Fibroblast of villous mesenchyme (primary cell): Measurements from ENCODE around the gene CCR5AS.
"Not testable (repeated sequence)": the region's sequence is repeated elsewhere in the genome, so short reads cannot be mapped to it uniquely, and the experiment has no call there.

Source experiments
- DNase-seq: peaks from one replicate; pipeline ENCODE4 v3.0.0-alpha.2; 2010; ENCODE audit warnings: low read depth
- H3K4me3 ChIP-seq: 2 replicates; pipeline ENCODE4 v1.5.1; 2011; ENCODE audit warnings: low read depth, mild to moderate bottlenecking, low read length
- TF ChIP-seq, protein P1 (sequence below): IDR thresholded peaks from 2 replicates; pipeline ENCODE4 v1.5.1; 2012; ENCODE audit warnings: low read depth, mild to moderate bottlenecking, low read length; ENCODE audit not compliant: insufficient read depth

CCR5AS gene

DNA sequence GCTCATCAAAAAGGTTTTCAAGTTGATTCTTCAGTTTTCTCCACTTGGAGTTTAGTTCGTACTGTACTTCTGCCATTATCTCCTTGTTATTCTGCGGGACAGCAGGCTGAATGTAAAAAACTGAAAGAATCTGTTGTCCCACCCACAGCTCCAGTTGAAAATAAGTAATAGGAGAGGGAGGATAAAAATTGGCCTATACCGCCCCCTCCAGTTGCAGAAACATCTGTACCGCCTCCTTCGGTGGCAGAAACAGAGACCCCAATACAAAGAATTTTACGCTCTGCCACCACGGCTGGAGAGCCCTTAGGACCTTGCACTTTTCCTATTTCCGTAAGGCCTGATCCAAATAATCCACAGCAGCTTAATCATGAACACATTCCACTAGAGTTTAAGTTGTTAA is 20.5 kb upstream of the CCR5AS start:
- TF ChIP-seq, protein P1, sequence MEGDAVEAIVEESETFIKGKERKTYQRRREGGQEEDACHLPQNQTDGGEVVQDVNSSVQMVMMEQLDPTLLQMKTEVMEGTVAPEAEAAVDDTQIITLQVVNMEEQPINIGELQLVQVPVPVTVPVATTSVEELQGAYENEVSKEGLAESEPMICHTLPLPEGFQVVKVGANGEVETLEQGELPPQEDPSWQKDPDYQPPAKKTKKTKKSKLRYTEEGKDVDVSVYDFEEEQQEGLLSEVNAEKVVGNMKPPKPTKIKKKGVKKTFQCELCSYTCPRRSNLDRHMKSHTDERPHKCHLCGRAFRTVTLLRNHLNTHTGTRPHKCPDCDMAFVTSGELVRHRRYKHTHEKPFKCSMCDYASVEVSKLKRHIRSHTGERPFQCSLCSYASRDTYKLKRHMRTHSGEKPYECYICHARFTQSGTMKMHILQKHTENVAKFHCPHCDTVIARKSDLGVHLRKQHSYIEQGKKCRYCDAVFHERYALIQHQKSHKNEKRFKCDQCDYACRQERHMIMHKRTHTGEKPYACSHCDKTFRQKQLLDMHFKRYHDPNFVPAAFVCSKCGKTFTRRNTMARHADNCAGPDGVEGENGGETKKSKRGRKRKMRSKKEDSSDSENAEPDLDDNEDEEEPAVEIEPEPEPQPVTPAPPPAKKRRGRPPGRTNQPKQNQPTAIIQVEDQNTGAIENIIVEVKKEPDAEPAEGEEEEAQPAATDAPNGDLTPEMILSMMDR: peak; percentile 15
- not testable (repeated sequence) for DNase-seq, H3K4me3 ChIP-seq

DNA sequence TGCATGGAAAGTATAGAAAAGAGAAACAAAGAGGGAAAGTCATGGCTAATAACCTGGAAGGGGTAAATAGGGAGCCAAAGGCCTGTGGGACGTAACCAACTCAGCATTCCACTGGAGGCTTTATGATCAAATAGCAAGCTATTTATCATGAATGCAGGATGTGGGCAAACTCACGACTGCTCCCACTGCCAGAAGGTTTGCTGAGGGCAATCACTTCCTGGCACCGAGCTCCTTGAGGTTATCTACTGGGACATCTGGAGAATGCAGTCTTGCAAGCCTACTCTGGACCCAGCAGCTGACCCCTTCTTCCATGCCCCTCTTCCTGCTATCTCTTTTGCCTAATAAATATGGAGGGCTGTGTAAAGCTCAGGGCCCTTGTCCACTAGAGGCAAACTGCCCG is 19.6 kb upstream of the CCR5AS start:
- H3K4me3 ChIP-seq, DNase-seq: not testable (repeated sequence)

DNA sequence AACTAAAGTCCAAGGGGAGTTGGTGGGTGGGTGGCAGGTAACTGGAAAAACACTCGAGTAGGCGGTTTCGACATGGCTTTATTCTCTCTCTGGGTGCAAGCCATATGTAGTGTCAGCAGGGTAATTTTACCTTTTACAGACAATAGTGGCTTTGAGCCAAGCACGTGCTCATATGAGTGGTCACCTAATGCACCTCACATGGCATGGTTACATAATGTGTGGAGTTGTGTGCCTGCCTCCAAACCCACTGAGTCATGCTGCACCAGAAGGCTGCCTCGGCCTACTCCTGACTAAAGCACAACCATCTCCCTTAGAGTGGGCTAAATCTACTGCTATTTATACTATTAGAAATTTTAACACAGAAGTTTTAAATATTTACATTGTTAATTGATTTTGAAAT is 16.7 kb upstream of the CCR5AS start:
- TF ChIP-seq, protein P1: no peak
- DNase-seq: no peak

DNA sequence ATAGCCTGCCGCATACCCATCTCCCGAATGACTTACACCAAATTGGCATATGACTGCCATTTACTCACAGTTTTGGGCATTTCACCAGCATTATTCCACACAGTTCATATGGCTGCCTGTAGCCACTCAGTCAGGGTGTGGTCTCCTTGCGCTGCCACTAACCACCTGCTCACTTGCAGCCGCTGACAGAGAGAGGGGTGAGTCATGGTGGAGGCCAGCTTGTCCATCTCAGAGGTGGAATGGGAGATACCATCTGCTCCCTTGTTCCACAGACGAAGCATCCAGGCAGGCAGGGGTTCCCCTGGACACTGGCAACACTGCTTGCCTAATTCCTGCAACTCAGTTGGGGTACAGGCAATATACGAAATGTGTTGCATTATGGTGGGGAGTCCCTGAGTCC is 15.8 kb upstream of the CCR5AS start:
- no peak overlapping the region for H3K4me3 ChIP-seq
- no peak for DNase-seq
- TF ChIP-seq, protein P1: no peak

More for the DNA sequence above, 16.7 kb upstream of the CCR5AS start:
- no peak overlapping the region for H3K4me3 ChIP-seq

DNA sequence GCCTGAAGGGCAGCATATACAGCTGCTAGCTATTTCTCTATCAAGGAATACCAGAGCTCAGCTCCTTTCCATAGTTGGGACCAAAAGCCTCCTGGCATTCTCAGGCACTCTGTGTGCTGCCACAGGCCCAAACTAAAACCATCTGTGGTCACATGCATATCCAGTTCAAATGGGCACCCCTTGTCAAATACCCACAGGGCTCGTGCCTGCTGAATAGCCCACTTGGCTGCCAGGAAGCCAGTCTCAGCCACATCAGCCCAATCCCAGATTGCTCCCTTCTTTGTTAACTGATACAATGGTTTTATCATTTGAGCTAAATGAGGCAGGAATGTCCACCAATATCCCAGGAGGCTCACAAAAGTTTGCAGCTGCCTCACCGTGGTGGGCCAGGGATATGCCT is 14.1 kb upstream of the CCR5AS start:
- TF ChIP-seq, protein P1: no peak
- H3K4me3 ChIP-seq: no peak overlapping the region
- DNase-seq: no peak

DNA sequence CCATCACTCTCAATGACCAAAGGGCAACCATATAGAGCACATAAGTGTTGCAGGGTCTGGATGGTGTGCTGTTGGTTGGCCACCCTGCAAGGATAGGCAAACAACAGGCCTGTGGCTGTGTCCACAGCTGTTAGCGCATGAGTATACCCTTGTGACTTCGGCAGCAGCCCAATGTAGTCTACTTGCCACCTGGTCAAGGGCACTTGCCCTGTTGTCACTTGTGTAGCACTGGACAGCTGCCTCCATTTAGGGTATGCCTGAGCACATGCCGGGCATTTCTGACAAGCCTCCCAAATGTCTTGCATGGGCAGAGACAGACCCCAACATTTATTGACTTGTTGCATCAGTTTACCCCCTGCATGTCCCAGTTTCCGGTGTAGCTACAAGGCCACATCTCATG is 12.9 kb upstream of the CCR5AS start:
- no peak overlapping the region for H3K4me3 ChIP-seq
- DNase-seq: no peak
- TF ChIP-seq, protein P1: no peak

DNA sequence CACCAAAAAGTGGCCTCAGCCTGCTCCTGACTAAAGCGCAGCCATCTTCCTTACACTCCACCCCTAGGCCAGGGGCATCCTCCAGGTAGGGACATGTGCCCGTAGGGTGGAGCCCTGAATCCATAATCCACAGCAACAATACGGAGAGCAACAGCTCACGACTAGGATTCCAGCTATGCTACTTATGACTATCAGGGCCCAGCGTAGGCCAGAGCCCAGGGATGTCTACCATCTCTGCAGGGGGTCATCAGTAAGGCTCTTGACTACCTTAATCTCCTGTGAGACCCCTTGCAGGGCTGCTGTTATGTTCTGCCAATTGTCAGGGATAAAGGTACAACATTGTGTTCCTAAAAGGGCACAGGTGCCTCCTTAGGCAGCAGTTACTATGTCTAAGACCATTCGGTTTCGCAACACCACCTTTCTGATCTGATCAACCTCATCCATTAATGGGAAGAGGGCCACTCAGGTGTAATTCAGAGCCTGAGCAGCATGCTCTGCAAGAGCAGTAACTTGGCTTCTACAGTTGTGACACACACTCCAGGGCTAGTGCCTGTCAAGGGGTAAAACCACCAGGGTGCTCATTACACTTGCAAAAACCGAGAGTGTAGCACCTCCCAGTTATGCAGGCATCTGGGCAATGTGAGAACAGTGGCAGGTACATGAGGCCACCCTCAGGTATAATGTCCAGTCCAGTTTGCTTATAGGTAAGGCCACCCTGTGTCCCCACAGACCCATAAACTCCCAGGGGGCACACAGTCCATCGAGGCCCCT is 11.2 kb upstream of the CCR5AS start:
- DNase-seq: no peak
- TF ChIP-seq, protein P1: no peak
- H3K4me3 ChIP-seq: no peak overlapping the region
